Measurements from ENCODE around the gene CES3.

CES3 gene

GRCh38 chr16:67013233-67013822 lies 52.3 kb downstream of the CES3 start:
- DNase-seq, result no peak

DNA sequence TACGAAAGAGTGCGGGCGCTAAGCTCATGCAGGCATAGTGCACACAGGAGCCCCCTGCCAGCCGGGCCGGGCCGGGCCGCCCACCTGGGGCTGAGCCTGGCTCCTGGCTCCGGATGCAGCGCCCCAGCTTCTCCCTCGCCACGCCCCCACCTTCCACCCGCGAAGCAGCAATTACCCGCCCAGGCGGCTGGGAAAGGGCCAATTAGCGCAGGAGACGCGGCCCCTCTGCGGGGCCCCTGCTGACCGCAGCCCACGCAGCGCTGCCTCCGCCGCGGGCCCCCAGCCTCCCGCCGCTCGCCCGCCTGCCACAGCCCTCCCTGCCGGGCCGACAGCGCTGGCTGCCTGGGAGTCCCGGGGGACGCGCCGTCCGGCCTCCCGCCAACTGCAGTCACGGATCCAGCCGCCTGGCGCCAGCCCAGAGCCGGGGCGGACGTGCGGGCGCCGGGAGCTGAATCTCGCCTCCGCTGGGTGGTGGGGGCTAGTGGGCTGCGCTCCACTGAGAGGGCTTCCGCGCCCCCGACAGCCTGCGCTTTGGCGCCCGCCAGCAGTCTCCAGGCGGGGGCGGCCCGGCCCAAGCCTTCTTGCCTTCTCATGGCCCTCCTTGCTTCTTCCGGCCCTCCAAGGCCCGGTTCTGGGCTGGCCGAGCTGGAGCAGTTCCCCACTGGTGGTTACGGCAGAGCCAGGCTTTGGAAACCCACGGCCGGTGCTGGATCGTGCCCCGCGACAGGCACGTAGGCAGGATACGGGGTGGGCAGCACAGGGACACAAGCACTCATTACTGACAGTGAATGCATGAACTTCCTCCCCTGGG lies 53.0 kb downstream of the CES3 start:
- peak; percentile 45 for DNase-seq

- no peak for DNase-seq
These were observed 53.7 kb downstream of the CES3 start for GRCh38 chr16:67014634-67015312.

DNA sequence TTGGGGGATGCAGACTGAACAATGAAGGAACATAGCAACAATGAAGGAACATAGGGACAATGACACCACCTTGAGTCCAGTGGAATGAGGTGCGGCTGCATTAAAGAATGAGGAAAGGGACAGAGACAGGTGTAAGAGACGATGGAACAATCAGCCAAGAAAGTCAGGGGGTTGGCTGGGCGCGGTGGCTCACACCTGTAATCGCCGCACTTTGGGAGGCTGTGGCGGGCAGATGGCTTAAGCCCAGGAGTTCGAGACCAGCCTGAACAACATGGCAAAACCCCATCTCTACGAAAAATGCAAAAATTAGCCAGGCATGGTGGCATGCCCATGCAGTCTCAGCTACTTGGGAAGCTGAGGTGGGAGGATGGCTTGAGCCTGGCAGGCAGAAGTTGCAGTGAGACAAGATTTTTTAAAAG lies 54.3 kb downstream of the CES3 start:
- DNase-seq, result no peak

- no peak for DNase-seq
These were observed 55.1 kb downstream of the CES3 start for GRCh38 chr16:67016143-67016542.

- DNase-seq, result no peak
These were observed 55.8 kb downstream of the CES3 start for GRCh38 chr16:67016681-67017420.

GRCh38 chr16:67017421-67017750 lies 56.3 kb downstream of the CES3 start:
- no peak for DNase-seq

DNA sequence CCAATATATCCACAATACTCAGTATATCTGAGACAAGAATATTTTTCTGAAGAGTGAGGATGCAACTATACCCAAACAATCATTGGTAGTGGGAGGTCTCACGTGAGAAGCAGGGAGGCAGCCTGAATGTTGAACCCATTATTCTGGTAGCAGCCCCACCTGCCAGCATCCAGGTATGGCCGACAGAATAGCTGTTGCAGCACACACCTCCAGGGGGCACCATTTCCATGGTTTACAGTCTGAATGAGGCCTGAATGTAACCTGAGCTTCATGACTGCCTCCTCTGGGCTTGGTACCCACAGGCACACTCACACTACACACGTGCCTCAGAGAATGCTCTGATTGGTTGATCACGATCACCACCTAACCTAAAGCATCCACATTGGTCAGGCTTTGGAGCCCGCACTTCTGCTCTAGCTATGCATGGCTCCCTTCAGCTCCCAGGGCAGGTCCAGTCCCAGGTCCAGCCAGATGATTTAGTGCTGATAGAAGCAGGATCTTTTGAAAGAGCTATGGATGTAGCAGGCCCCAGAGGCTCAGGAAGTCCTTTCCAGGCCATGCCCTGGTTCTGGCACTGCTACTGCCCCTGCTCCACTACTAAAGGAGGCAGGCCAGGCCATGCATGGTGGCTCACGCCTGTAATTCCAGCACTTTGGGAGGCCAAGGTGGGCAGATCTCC lies 56.9 kb downstream of the CES3 start:
- no peak for DNase-seq

DNA sequence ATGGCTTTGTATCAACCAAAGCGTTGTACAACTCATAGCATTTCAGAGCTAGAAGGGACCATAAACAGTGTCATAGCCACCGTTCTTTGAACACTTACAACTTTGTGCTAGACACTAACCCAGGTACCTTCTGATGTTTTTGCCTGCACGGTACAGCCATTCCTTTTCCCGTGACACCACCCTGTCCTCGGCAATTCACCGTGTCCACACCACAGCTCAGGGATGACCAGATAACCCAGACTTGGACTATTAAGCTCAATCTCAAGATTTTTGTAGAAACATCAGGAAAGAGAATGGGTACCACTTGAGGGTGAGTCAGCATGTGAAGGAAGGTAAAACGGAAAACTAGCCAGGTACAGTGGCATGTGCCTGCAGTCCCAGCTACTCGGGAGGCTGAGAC lies 58.1 kb downstream of the CES3 start:
- DNase-seq, result no peak

GRCh38 chr16:67021321-67021720 lies 60.3 kb downstream of the CES3 start:
- no peak for DNase-seq

DNA sequence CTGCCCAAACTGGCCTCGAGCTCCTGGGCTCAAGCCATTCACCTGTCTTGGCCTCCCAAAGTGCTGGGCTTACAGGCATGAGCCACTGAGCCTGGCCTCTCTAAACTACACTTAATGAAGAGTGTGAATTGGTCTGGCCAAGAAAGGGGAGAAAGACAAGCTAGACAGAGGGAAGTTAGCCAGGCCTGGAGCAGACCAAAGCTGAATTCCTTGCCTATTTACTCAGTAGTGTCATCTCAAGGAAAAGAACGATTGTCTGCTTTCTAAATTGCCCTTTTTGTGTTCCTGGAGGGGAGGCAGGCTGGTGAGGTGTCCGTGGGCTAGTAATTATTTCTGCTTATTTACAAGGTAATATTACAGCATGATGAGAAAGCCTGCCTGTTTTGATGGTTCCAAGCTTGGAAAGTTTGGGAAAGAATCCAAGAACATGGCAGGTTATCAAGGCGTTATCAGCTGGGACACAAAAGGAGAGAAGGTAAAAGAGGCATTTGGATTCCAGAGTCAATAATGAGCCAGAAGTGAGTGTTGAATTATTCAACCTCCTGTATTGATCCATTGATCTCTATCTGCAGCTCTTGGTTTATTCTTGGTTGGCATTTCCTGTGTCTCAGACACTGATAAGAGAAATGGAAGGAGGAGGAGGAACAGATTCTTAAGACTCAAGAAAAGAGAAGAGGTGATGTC lies 61.6 kb downstream of the CES3 start:
- DNase-seq, result no peak

DNA sequence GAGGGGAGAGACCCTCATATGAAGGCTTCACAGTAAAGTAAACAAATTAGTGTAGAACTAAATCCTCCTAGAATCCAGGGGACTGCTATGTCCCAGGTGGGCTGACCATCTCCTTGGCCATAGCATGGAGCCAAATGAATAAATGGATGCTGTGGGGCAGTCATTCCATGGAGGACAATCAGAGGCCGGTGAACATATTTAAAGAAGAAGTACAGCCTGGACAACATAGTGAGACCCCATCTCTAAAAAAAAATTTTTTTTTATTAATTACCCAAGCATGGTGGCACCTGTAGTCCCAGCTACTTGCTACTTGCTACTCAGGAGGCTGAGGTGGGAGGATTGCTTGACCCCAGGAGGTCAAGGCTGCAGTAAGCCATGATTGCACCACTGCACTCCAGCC lies 62.6 kb downstream of the CES3 start:
- no peak for DNase-seq

Measured in activated gamma-delta T cell (primary cell).